ENCODE data around the gene NAA10. TPM values are rescaled to one million over a fixed set of nuclear protein-coding genes. Genes with fewer than 3 reads are reported as not detected.
A peak's percentile ranks its signal among the peaks of the same experiment; 100 is the strongest.
"Not testable (repeated sequence)": the region's sequence is repeated elsewhere in the genome, so short reads cannot be mapped to it uniquely, and the experiment has no call there.

NAA10 gene
- 127 and 128 TPM in 2 replicates for total RNA-seq

GRCh38 chrX:153934762-153935325, at the start of gene NAA10:
NAA10 (minus strand) TSS chrX:153935037; CDS start chrX:153934904, 133 bp downstream.
- H3K27me3 Mint-ChIP-seq (ENCODE audit: low read depth): no peaks in the 10 kb centered on the region
- intact Hi-C loops (cut with micrococcal nuclease): no loop called here
- H3K4me3 Mint-ChIP-seq (ENCODE audit: low read depth): peak within 1 kb of the TSS; percentile 84
- no peaks in the 10 kb centered on the region for H3K9me3 Mint-ChIP-seq
- H3K36me3 Mint-ChIP-seq (ENCODE audit: low read depth): peaks cover 27% of the 10 kb centered on the region
- H3K4me1 Mint-ChIP-seq (ENCODE audit: low read depth): peaks cover 2% of the 10 kb centered on the region
- DNase-seq (ENCODE audit: low spot score): peak; percentile 50
- peak within 1 kb of the TSS; percentile 42 for H3K27ac Mint-ChIP-seq

GRCh38 chrX:153983321-153983801, 48.5 kb upstream of the NAA10 start:
- H3K4me3 Mint-ChIP-seq (ENCODE audit: low read depth): no peak overlapping the region
- H3K27ac Mint-ChIP-seq: peak overlapping the region; percentile 98
- peaks cover 35% of the 10 kb centered on the region for H3K4me1 Mint-ChIP-seq (ENCODE audit: low read depth)
- no peaks in the 10 kb centered on the region for H3K9me3 Mint-ChIP-seq
- intact Hi-C loops (cut with micrococcal nuclease): loop anchor here (5.0 kb wide), 1 partner anchor 34 kb away; the partner anchor contains the start of gene IRAK1
- DNase-seq (ENCODE audit: low spot score): no peak
- H3K36me3 Mint-ChIP-seq (ENCODE audit: low read depth): no peaks in the 10 kb centered on the region
- no peaks in the 10 kb centered on the region for H3K27me3 Mint-ChIP-seq (ENCODE audit: low read depth)

GRCh38 chrX:153981771-153982533, 47.1 kb upstream of the NAA10 start:
- intact Hi-C loops (cut with micrococcal nuclease): loop anchor here (5.0 kb wide), 1 partner anchor 35 kb away; the partner anchor contains the start of gene IRAK1
- Mint-ChIP-seq H3K27me3 (ENCODE audit: low read depth) (no peaks in the 10 kb centered on the region), H3K4me3 (ENCODE audit: low read depth) (peak overlapping the region; percentile 55), H3K4me1 (ENCODE audit: low read depth) (peaks cover 35% of the 10 kb centered on the region), H3K9me3 (no peaks in the 10 kb centered on the region), H3K27ac (peak overlapping the region; percentile 98), H3K36me3 (ENCODE audit: low read depth) (no peaks in the 10 kb centered on the region)
- peak; percentile 74 for DNase-seq (ENCODE audit: low spot score)

GRCh38 chrX:153981231-153981630, 46.4 kb upstream of the NAA10 start:
- intact Hi-C loops (cut with micrococcal nuclease): loop anchor here (5.0 kb wide), 1 partner anchor 36 kb away; the partner anchor contains the start of gene IRAK1
- H3K27me3 Mint-ChIP-seq (ENCODE audit: low read depth): no peaks in the 10 kb centered on the region
- DNase-seq (ENCODE audit: low spot score): no peak
- H3K4me1 Mint-ChIP-seq (ENCODE audit: low read depth): peaks cover 35% of the 10 kb centered on the region
- peak overlapping the region; percentile 55 for H3K4me3 Mint-ChIP-seq (ENCODE audit: low read depth)
- H3K9me3 Mint-ChIP-seq: no peaks in the 10 kb centered on the region
- peak overlapping the region; percentile 98 for H3K27ac Mint-ChIP-seq
- H3K36me3 Mint-ChIP-seq (ENCODE audit: low read depth): no peaks in the 10 kb centered on the region

GRCh38 chrX:153980394-153980793, 45.6 kb upstream of the NAA10 start:
- intact Hi-C loops (cut with micrococcal nuclease): loop anchor here (5.0 kb wide), 1 partner anchor 37 kb away; the partner anchor contains the start of gene IRAK1
- not testable (repeated sequence) for H3K9me3 Mint-ChIP-seq; DNase-seq (ENCODE audit: low spot score); H3K27me3 Mint-ChIP-seq (ENCODE audit: low read depth); H3K36me3 Mint-ChIP-seq (ENCODE audit: low read depth)
- Mint-ChIP-seq H3K4me3 (ENCODE audit: low read depth) (peak overlapping the region; percentile 49), H3K27ac (peak overlapping the region; percentile 81), H3K4me1 (ENCODE audit: low read depth) (peaks cover 37% of the 10 kb centered on the region)

GRCh38 chrX:153974726-153975286, 40.0 kb upstream of the NAA10 start:
- peaks cover 9% of the 10 kb centered on the region for H3K36me3 Mint-ChIP-seq (ENCODE audit: low read depth)
- intact Hi-C loops (cut with micrococcal nuclease): loop anchor here (5.0 kb wide), 3 partner anchors 47 to 402 kb away; partner anchors contain the start of genes EMD and MECP2
- H3K9me3 Mint-ChIP-seq: no peaks in the 10 kb centered on the region
- DNase-seq (ENCODE audit: low spot score): no peak
- peak overlapping the region; percentile 85 for H3K4me3 Mint-ChIP-seq (ENCODE audit: low read depth)
- H3K27me3 Mint-ChIP-seq (ENCODE audit: low read depth): no peaks in the 10 kb centered on the region
- H3K4me1 Mint-ChIP-seq (ENCODE audit: low read depth): peaks cover 16% of the 10 kb centered on the region
- peak overlapping the region; percentile 95 for H3K27ac Mint-ChIP-seq

- Mint-ChIP-seq H3K4me1 (ENCODE audit: low read depth) (peaks cover 19% of the 10 kb centered on the region), H3K4me3 (ENCODE audit: low read depth) (peak overlapping the region; percentile 85), H3K27me3 (ENCODE audit: low read depth) (no peaks in the 10 kb centered on the region), H3K27ac (peak overlapping the region; percentile 95), H3K9me3 (no peaks in the 10 kb centered on the region), H3K36me3 (ENCODE audit: low read depth) (peaks cover 15% of the 10 kb centered on the region)
- DNase-seq (ENCODE audit: low spot score): no peak
- intact Hi-C loops (cut with micrococcal nuclease): loop anchor here (5.0 kb wide), 3 partner anchors 48 to 403 kb away; partner anchors contain the start of genes EMD and MECP2
Observed at GRCh38 chrX:153974003-153974725, 39.3 kb upstream of the NAA10 start.

GRCh38 chrX:153973127-153974002, 38.5 kb upstream of the NAA10 start:
- no peak for DNase-seq (ENCODE audit: low spot score)
- peaks cover 22% of the 10 kb centered on the region for H3K36me3 Mint-ChIP-seq (ENCODE audit: low read depth)
- H3K4me1 Mint-ChIP-seq (ENCODE audit: low read depth): peaks cover 20% of the 10 kb centered on the region
- peak overlapping the region; percentile 95 for H3K27ac Mint-ChIP-seq
- intact Hi-C loops (cut with micrococcal nuclease): loop anchor here (5.0 kb wide), 3 partner anchors 49 to 404 kb away; partner anchors contain the start of genes EMD and MECP2
- peak overlapping the region; percentile 85 for H3K4me3 Mint-ChIP-seq (ENCODE audit: low read depth)
- H3K9me3 Mint-ChIP-seq: no peaks in the 10 kb centered on the region
- H3K27me3 Mint-ChIP-seq (ENCODE audit: low read depth): no peaks in the 10 kb centered on the region

- Mint-ChIP-seq H3K36me3 (ENCODE audit: low read depth) (peaks cover 31% of the 10 kb centered on the region), H3K4me3 (ENCODE audit: low read depth) (peak within 1 kb of the TSS; percentile 100), H3K27ac (peak within 1 kb of the TSS; percentile 100), H3K9me3 (no peaks in the 10 kb centered on the region), H3K27me3 (ENCODE audit: low read depth) (no peaks in the 10 kb centered on the region), H3K4me1 (ENCODE audit: low read depth) (peaks cover 27% of the 10 kb centered on the region)
- DNase-seq (ENCODE audit: low spot score): peak; percentile 86
- intact Hi-C loops (cut with micrococcal nuclease): loop anchor here (5.0 kb wide), 3 partner anchors 50 to 405 kb away; partner anchors contain the start of genes EMD and MECP2
Observed at GRCh38 chrX:153972368-153973126, 37.7 kb upstream of the NAA10 start, which contains the start of gene TMEM187. TMEM187 (plus strand) TSS chrX:153972754; CDS start chrX:153982063, 9,309 bp downstream.

GRCh38 chrX:153971450-153972367, 36.9 kb upstream of the NAA10 start, which contains the start of gene HCFC1:
HCFC1 (minus strand) TSS chrX:153971818; CDS start chrX:153970840, 978 bp downstream.
- peaks cover 33% of the 10 kb centered on the region for H3K4me1 Mint-ChIP-seq (ENCODE audit: low read depth)
- no peaks in the 10 kb centered on the region for H3K9me3 Mint-ChIP-seq
- peak within 1 kb of the TSS; percentile 100 for H3K4me3 Mint-ChIP-seq (ENCODE audit: low read depth)
- peak; percentile 87 for DNase-seq (ENCODE audit: low spot score)
- intact Hi-C loops (cut with micrococcal nuclease): loop anchor here (1.0 to 5.0 kb wide), 5 partner anchors 43 to 406 kb away; partner anchors contain the start of genes ABCD1, BCAP31, EMD and MECP2
- H3K36me3 Mint-ChIP-seq (ENCODE audit: low read depth): peaks cover 39% of the 10 kb centered on the region
- no peaks in the 10 kb centered on the region for H3K27me3 Mint-ChIP-seq (ENCODE audit: low read depth)
- peak within 1 kb of the TSS; percentile 100 for H3K27ac Mint-ChIP-seq
